Measurements from ENCODE around the gene CFAP69.

Gene CFAP69

GRCh38 chr7:90267263-90267858 is 22.4 kb downstream of the CFAP69 start:
- H3K4me3 ChIP-seq (ENCODE audit: low read length): no peak overlapping the region
- DNase-seq (ENCODE audit: low read depth): no peak
- TF ChIP-seq, protein P1, sequence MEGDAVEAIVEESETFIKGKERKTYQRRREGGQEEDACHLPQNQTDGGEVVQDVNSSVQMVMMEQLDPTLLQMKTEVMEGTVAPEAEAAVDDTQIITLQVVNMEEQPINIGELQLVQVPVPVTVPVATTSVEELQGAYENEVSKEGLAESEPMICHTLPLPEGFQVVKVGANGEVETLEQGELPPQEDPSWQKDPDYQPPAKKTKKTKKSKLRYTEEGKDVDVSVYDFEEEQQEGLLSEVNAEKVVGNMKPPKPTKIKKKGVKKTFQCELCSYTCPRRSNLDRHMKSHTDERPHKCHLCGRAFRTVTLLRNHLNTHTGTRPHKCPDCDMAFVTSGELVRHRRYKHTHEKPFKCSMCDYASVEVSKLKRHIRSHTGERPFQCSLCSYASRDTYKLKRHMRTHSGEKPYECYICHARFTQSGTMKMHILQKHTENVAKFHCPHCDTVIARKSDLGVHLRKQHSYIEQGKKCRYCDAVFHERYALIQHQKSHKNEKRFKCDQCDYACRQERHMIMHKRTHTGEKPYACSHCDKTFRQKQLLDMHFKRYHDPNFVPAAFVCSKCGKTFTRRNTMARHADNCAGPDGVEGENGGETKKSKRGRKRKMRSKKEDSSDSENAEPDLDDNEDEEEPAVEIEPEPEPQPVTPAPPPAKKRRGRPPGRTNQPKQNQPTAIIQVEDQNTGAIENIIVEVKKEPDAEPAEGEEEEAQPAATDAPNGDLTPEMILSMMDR (conservative IDR thresholded peaks at IDR 0.05; ENCODE audit: low read length): no peak

GRCh38 chr7:90269163-90269562 is 24.2 kb downstream of the CFAP69 start:
- TF ChIP-seq, protein P1 (conservative IDR thresholded peaks at IDR 0.05; ENCODE audit: low read length): no peak
- H3K4me3 ChIP-seq (ENCODE audit: low read length): no peak overlapping the region
- no peak for DNase-seq (ENCODE audit: low read depth)

GRCh38 chr7:90270431-90271178 is 25.6 kb downstream of the CFAP69 start:
- TF ChIP-seq, protein P1 (conservative IDR thresholded peaks at IDR 0.05; ENCODE audit: low read length): no peak
- DNase-seq (ENCODE audit: low read depth): no peak
- no peak overlapping the region for H3K4me3 ChIP-seq (ENCODE audit: low read length)

DNA sequence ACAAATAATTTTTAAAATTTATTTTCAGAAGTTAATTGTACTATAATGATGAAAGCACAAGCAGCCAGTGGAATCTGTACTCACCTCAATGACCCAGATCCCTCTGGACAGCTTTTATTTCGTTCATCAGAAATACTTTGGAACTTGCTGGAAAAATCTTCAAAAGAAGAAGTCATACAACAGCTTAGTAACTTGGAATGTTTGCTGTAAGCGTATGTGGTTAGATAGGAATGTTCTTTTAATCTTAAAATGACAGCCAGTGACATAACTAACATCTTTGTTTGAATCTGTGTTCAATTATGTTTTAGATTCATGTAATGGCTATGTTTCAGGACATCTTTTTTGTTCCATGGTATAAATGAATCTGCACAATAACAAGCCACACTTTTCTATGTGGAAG is 26.8 kb downstream of the CFAP69 start:
- DNase-seq (ENCODE audit: low read depth): peak; percentile 88
- H3K4me3 ChIP-seq (ENCODE audit: low read length): no peak overlapping the region
- TF ChIP-seq, protein P1 (conservative IDR thresholded peaks at IDR 0.05; ENCODE audit: low read length): no peak

DNA sequence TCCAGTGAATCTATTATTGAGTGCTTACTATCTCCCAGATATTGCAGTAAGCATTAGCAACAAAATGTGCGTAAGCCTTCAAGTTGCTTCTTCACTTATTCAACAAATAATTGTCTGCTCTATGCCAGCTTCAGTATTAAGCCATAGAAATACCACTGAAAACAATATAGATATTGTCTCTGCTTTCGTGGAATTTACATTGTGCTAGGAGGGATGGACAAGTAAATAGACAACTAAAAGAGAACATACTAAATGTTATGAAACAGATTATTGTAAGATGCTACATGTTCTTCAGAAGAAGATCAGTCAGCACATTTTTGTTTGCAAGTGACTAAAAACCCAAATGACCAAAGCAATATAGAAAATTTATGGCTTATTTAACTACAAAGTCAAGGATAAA is 27.3 kb downstream of the CFAP69 start:
- no peak for DNase-seq (ENCODE audit: low read depth)
- TF ChIP-seq, protein P1 (conservative IDR thresholded peaks at IDR 0.05; ENCODE audit: low read length): no peak
- H3K4me3 ChIP-seq (ENCODE audit: low read length): no peak overlapping the region

DNA sequence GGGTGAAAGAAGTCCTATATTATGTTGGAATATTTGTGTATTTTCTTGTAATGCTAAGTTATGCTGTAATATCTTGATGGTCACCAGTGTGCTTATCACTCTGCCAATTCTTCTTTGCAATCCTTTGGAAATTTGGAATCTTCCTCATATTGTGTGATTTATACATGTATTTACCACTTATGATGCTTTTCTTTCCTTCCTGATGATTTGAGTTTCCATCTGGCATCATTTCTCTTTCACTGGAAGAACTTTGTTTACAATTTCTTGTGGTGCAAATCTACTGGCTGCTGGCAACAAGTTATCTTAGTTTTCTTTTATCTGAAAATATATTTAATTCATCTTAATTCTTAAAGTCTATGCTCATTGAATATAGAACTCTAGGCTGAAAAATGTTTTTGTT is 29.2 kb downstream of the CFAP69 start:
- peak; percentile 13 for DNase-seq (ENCODE audit: low read depth)
- no peak overlapping the region for H3K4me3 ChIP-seq (ENCODE audit: low read length)
- TF ChIP-seq, protein P1 (conservative IDR thresholded peaks at IDR 0.05; ENCODE audit: low read length): no peak
